ENCODE measurements around the gene CLMN. TPM values are rescaled to one million over a fixed set of nuclear protein-coding genes. Genes with fewer than 3 reads are reported as not detected.

CLMN gene
- total and polyA plus RNA-seq, 2 of the 13 experiments (the other 11 are each of a cell fraction or from before 2014, with no cell fraction given): 15.1 to 16.7 TPM

DNA sequence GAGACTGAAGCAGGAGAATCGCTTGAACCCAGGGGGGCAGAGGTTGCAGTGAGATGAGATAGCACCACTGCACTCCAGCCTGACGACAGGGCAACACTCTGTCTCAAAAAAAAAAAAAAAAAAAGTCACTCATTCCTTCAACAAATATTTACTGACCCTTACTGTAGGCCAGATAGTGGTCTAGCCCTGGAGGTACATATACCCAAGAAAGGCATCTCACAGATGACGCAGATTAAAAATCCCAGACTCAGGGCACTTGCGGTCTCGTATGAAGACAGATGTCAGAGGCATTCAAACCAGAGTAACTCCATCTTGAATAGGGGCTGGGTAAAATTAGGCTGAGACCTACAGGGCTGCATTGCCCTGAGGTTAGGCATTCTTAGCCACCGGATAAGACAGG lies 44.8 kb downstream of the CLMN start:
- no peak overlapping the region for H3K27ac ChIP-seq (ENCODE audit: extremely low read length, insufficient read depth, low read length)
- H3K4me2 ChIP-seq (ENCODE audit: low read depth, low read length): peak overlapping the region; percentile 82; the same call in 1 of the 2 replicates
- no peak overlapping the region for H2AFZ ChIP-seq (ENCODE audit: low read length)
- peaks cover 43% of the 10 kb centered on the region for H3K4me1 ChIP-seq (ENCODE audit: insufficient read depth, low read length)
- CTCF ChIA-PET (ENCODE audit: low intra/inter-chr PET ratio, low total read pairs): no interaction called here
- H3K36me3 ChIP-seq (replicated peaks in 1 of 2; ENCODE audit: control insufficient read depth in 1 of 2, insufficient read depth in 2 of 2, low read length in 2 of 2): no peaks in the 10 kb centered on the region
- no peak for DNase-seq (ENCODE audit: low spot score)
- no peak overlapping the region for H3K4me3 ChIP-seq (replicated peaks in 1 of 3; ENCODE audit: insufficient read depth in 1 of 3, low read depth in 2 of 3, low read length in 3 of 3)
- no peak for FAIRE-seq
- POLR2A ChIA-PET: no interaction called here
- in situ Hi-C loops (cut with HindIII; ENCODE audit: extremely low pct_ligation_motif_present, low pct_unique_long_range_greater_than_20kb): no loop called here
- no peaks in the 10 kb centered on the region for H3K79me2 ChIP-seq (ENCODE audit: insufficient read depth, low read length)
- H3K27me3 ChIP-seq (ENCODE audit: control insufficient read depth in 1 of 2, insufficient read depth in 2 of 2, low read length in 2 of 2): no peaks in the 10 kb centered on the region
- no TSS peak for BruUV-seq (replicated peaks)
- H3K9ac ChIP-seq (ENCODE audit: insufficient read depth, low read depth, low read length): no peak overlapping the region
- no peaks in the 10 kb centered on the region for H4K20me1 ChIP-seq (ENCODE audit: insufficient read depth, low read length)
- no peak; the same call in 2 of the 3 replicates for ATAC-seq
- 62% methylated on average over 6 of the region's 6 CpGs for WGBS (ENCODE audit: low lambda C conversion rate)
- TF ChIP-seq ZBTB21 (CRISPR knock-in tag; IDR thresholded peaks at IDR 0.05) (no peak), SRF (IDR thresholded peaks at IDR 0.05; ENCODE audit: low read depth, low read length) (no peak), ZNF672 (CRISPR knock-in tag; IDR thresholded peaks at IDR 0.05) (no peak), AGO2 (optimal IDR thresholded peaks at IDR 0.05; ENCODE audit: low read depth, low read length) (no peak), HOXA3 (CRISPR knock-in tag; IDR thresholded peaks at IDR 0.05) (0 out of 2 replicates have a peak, but pooled peaks have one; percentile 30), FOXA3 (CRISPR knock-in tag; IDR thresholded peaks at IDR 0.05) (0 out of 2 replicates have a peak, but pooled peaks have one; percentile 6), GATAD2A (CRISPR knock-in tag; IDR thresholded peaks at IDR 0.05) (0 out of 2 replicates have a peak, but pooled peaks have one; percentile 9), ZNF446 (CRISPR knock-in tag; IDR thresholded peaks at IDR 0.05) (no peak), HMG20A (CRISPR knock-in tag; IDR thresholded peaks at IDR 0.05; ENCODE audit: borderline replicate concordance) (no peak), FOXC1 (CRISPR knock-in tag; IDR thresholded peaks at IDR 0.05; ENCODE audit: borderline replicate concordance) (no peak)
- TF ChIP-seq, protein P1, sequence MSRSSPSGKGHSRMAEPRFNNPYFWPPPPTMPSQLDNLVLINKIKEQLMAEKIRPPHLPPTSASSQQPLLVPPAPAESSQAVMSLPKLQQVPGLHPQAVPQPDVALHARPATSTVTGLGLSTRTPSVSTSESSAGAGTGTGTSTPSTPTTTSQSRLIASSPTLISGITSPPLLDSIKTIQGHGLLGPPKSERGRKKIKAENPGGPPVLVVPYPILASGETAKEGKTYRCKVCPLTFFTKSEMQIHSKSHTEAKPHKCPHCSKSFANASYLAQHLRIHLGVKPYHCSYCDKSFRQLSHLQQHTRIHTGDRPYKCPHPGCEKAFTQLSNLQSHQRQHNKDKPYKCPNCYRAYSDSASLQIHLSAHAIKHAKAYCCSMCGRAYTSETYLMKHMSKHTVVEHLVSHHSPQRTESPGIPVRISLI (CRISPR knock-in tag; IDR thresholded peaks at IDR 0.05; ENCODE audit: borderline replicate concordance): peak; percentile 75; the same call in 1 of the 2 replicates
- intact Hi-C loops (cut with micrococcal nuclease; ENCODE audit: unreplicated experiment): no loop called here
- no peaks in the 10 kb centered on the region for H3K9me3 ChIP-seq (ENCODE audit: low read length)

Data from HepG2 (cell line).